PC-9 (cell line): ENCODE measurements around the gene NPEPL1. TPM values are rescaled to one million over a fixed set of nuclear protein-coding genes. Genes with fewer than 3 reads are reported as not detected.

Experiments
- BruUV-seq: library from RNA; stranded (reverse); fragments of 400-500 nt; replicated peaks from 2 replicates; lab custom pipeline; 2021; lab: Mats Ljungman, UMichigan
- CTCF ChIA-PET: fragments of 300-600 bp; sonication (Branson Sonifier 250); formaldehyde crosslinking; loops from one replicate; lab custom pipeline; 2022; ENCODE audit warnings: antibody characterized with exemption; lab: Charles Lee
- POLR2A ChIA-PET: fragments of 300-600 bp; sonication (Branson Sonifier 250); formaldehyde crosslinking; loops from one replicate; lab custom pipeline; 2022; ENCODE audit warnings: antibody characterized with exemption; ENCODE audit not compliant: unreplicated experiment; lab: Charles Lee
- DNase-seq, 2 experiments: peaks; one replicate each; pipeline versions ENCODE4 v3.0.0 to v3.0.0-alpha.2; 2015 to 2022; ENCODE audit warnings: mixed read lengths in 1 of 2
- H2AFZ ChIP-seq: fragments of 200-600 bp; sonication (generic); 2 replicates; pipeline ENCODE4 v1.8.1; 2017; ENCODE audit warnings: antibody characterized with exemption
- H3F3A ChIP-seq: fragments of 200-600 bp; sonication (generic); 2 replicates; pipeline ENCODE4 v1.8.1; 2017; ENCODE audit warnings: antibody characterized with exemption, mild to moderate bottlenecking, low read depth; ENCODE audit not compliant: insufficient read depth
- H3K27ac ChIP-seq: fragments of 200-600 bp; sonication (generic); 2 replicates; pipeline ENCODE4 v1.6.1; 2016; ENCODE audit warnings: mixed run types
- H3K27me3 ChIP-seq: fragments of 200-600 bp; sonication (generic); 2 replicates; pipeline ENCODE4 v1.6.1; 2016; ENCODE audit warnings: low read depth, mixed run types; ENCODE audit not compliant: insufficient read depth
- H3K36me3 ChIP-seq: fragments of 200-600 bp; sonication (generic); 2 replicates; pipeline ENCODE4 v1.6.1; 2016; ENCODE audit warnings: low read depth, mixed run types
- H3K4me1 ChIP-seq: fragments of 200-600 bp; sonication (generic); replicated peaks from 2 replicates; pipeline ENCODE4 v1.6.1; 2016; ENCODE audit warnings: mixed run types; ENCODE audit not compliant: insufficient read depth
- H3K4me2 ChIP-seq: fragments of 200-600 bp; sonication (generic); 2 replicates; pipeline ENCODE4 v1.6.1; 2017; ENCODE audit warnings: mixed run types
- H3K4me3 ChIP-seq: fragments of 200-600 bp; sonication (generic); 2 replicates; pipeline ENCODE4 v1.6.1; 2016; ENCODE audit warnings: mixed run types
- H3K79me2 ChIP-seq: fragments of 200-600 bp; sonication (generic); 2 replicates; pipeline ENCODE4 v1.6.1; 2017; ENCODE audit warnings: low read depth, mixed run types
- H3K9me2 ChIP-seq: fragments of 200-600 bp; sonication (generic); 2 replicates; pipeline ENCODE4 v1.8.1; 2017; ENCODE audit warnings: mild to moderate bottlenecking; ENCODE audit not compliant: insufficient read depth
- H3K9me3 ChIP-seq: fragments of 200-600 bp; sonication (generic); 2 replicates; pipeline ENCODE4 v1.8.1; 2016; ENCODE audit warnings: low read depth; ENCODE audit not compliant: insufficient read depth
- H4K20me1 ChIP-seq: fragments of 200-600 bp; sonication (generic); 2 replicates; pipeline ENCODE4 v1.8.1; 2017; ENCODE audit not compliant: insufficient read depth
- CTCF ChIP-seq: fragments of 200-600 bp; sonication (generic); conservative IDR thresholded peaks from 2 replicates; pipeline ENCODE4 v1.6.1; 2017; ENCODE audit warnings: mixed run types, antibody characterized with exemption, mild to moderate bottlenecking, moderate library complexity
- EZH2 ChIP-seq: fragments of 200-600 bp; sonication (generic); IDR thresholded peaks from 2 replicates; pipeline ENCODE4 v1.8.0; 2017; ENCODE audit warnings: antibody characterized with exemption, low read depth
- intact Hi-C: fragments of 100-400 bp; cut with micrococcal nuclease; formaldehyde crosslinking; loops from one replicate; pipeline ENCODE4 v1.10.0; 2022; ENCODE audit not compliant: unreplicated experiment
- total RNA-seq: library from RNA; stranded (reverse); gene quantifications from 2 replicates; pipeline ENCODE4 v1.2.3, GENCODE V29; 2021

NPEPL1 gene
- total RNA-seq, 1 experiment from 2014 or later = 24.0 TPM

GRCh38 chr20:58711266-58712051, 18.9 kb downstream of the NPEPL1 start:
- Histone ChIP-seq H3K27ac (no peak overlapping the region), H3K27me3 (no peaks in the 10 kb centered on the region), H3K9me3 (no peaks in the 10 kb centered on the region), H3K36me3 (no peaks in the 10 kb centered on the region), H3K4me2 (no peak overlapping the region), H3K79me2 (no peaks in the 10 kb centered on the region), H3K4me1 (no peaks in the 10 kb centered on the region), H3K4me3 (no peak overlapping the region), H3F3A (no peaks in the 10 kb centered on the region), H4K20me1 (no peaks in the 10 kb centered on the region; the same call in 1 of the 2 replicates), H2AFZ (no peak overlapping the region), H3K9me2 (no peaks in the 10 kb centered on the region)
- DNase-seq = no peak
- BruUV-seq = no TSS peak
- CTCF ChIA-PET = interaction anchor here (0.6 kb wide), 1 partner anchor 248 kb away, joined by 3 read pairs; no protein-coding TSS in a partner anchor
- intact Hi-C loops = no loop called here
- TF ChIP-seq CTCF (no peak), EZH2 (no peak)
- POLR2A ChIA-PET = no interaction called here

GRCh38 chr20:58712151-58712791, 19.7 kb downstream of the NPEPL1 start:
- no peak for DNase-seq
- Histone ChIP-seq H2AFZ (no peak overlapping the region), H3K27ac (no peak overlapping the region), H3K36me3 (no peaks in the 10 kb centered on the region), H3K9me2 (no peaks in the 10 kb centered on the region), H3K9me3 (no peaks in the 10 kb centered on the region), H3K79me2 (no peaks in the 10 kb centered on the region), H4K20me1 (no peaks in the 10 kb centered on the region; the same call in 1 of the 2 replicates), H3F3A (no peaks in the 10 kb centered on the region), H3K4me1 (no peaks in the 10 kb centered on the region), H3K4me2 (no peak overlapping the region), H3K4me3 (no peak overlapping the region), H3K27me3 (no peaks in the 10 kb centered on the region)
- POLR2A ChIA-PET = no interaction called here
- no TSS peak for BruUV-seq
- CTCF ChIA-PET = no interaction called here
- intact Hi-C loops = no loop called here
- TF ChIP-seq CTCF = no peak

- Histone ChIP-seq H4K20me1 (no peaks in the 10 kb centered on the region; the same call in 1 of the 2 replicates), H3K9me3 (no peaks in the 10 kb centered on the region), H3K4me1 (no peaks in the 10 kb centered on the region), H3K27ac (no peak overlapping the region), H3F3A (no peaks in the 10 kb centered on the region), H3K4me3 (no peak overlapping the region), H2AFZ (no peak overlapping the region), H3K79me2 (no peaks in the 10 kb centered on the region), H3K36me3 (no peaks in the 10 kb centered on the region), H3K27me3 (no peaks in the 10 kb centered on the region), H3K4me2 (no peak overlapping the region), H3K9me2 (no peaks in the 10 kb centered on the region)
- DNase-seq = no peak
- no TSS peak for BruUV-seq
- ChIA-PET CTCF (no interaction called here), POLR2A (no interaction called here)
- intact Hi-C loops = no loop called here
- TF ChIP-seq CTCF (no peak), EZH2 (no peak)
These were observed 20.5 kb downstream of the NPEPL1 start for GRCh38 chr20:58712806-58713731.
